OCI-LY1 (cell line): ENCODE data around the gene ITGB3.

Source experiments
- H2AFZ ChIP-seq: fragments of 200-600 bp; sonication (generic), shearing (Covaris generic); 2 replicates; pipeline ENCODE4 v1.6.0; 2014; ENCODE audit warnings: antibody characterized with exemption, mild to moderate bottlenecking, low read length
- H3F3A ChIP-seq: fragments of 200-600 bp; sonication (generic), shearing (Covaris generic); 2 replicates; pipeline ENCODE4 v1.6.0; 2014; ENCODE audit warnings: mild to moderate bottlenecking, antibody characterized with exemption, low read length, moderate library complexity; ENCODE audit not compliant: insufficient read depth
- H3K27ac ChIP-seq: fragments of 200-600 bp; sonication (generic); 2 replicates; pipeline ENCODE4 v1.5.1; 2014; ENCODE audit warnings: low read length, mixed run types, mild to moderate bottlenecking, low read depth; ENCODE audit not compliant: poor library complexity, severe bottlenecking
- H3K27me3 ChIP-seq: fragments of 200-600 bp; sonication (generic); 2 replicates; pipeline ENCODE4 v1.6.0; 2014; ENCODE audit warnings: antibody characterized with exemption, mild to moderate bottlenecking, low read length, moderate library complexity; ENCODE audit not compliant: insufficient read depth
- H3K36me3 ChIP-seq: fragments of 200-600 bp; sonication (generic); 2 replicates; pipeline ENCODE4 v1.6.1; 2014; ENCODE audit warnings: mild to moderate bottlenecking, antibody characterized with exemption, low read length, moderate library complexity, mixed read lengths; ENCODE audit not compliant: insufficient read depth
- H3K4me1 ChIP-seq: fragments of 200-600 bp; sonication (generic); 2 replicates; pipeline ENCODE4 v1.5.1; 2014; ENCODE audit warnings: mild to moderate bottlenecking, low read length, moderate library complexity; ENCODE audit not compliant: insufficient read depth, severe bottlenecking
- H3K4me2 ChIP-seq: fragments of 200-600 bp; sonication (generic), shearing (Covaris generic); 2 replicates; pipeline ENCODE4 v1.6.1; 2014; ENCODE audit warnings: low read length
- H3K4me3 ChIP-seq: fragments of 200-600 bp; sonication (generic); 2 replicates; pipeline ENCODE4 v1.5.1; 2014; ENCODE audit warnings: low read length, low read depth, mild to moderate bottlenecking, mixed read lengths; ENCODE audit not compliant: poor library complexity, severe bottlenecking
- H3K79me2 ChIP-seq: fragments of 200-600 bp; shearing (Covaris generic); 2 replicates; pipeline ENCODE4 v1.6.1; 2016; ENCODE audit warnings: mixed run types, low read length, mixed read lengths; ENCODE audit not compliant: insufficient read depth
- H3K9ac ChIP-seq: fragments of 200-600 bp; sonication (generic), shearing (Covaris generic); 2 replicates; pipeline ENCODE4 v1.6.1; 2014; ENCODE audit warnings: mild to moderate bottlenecking, low read length, mixed read lengths
- H3K9me2 ChIP-seq: fragments of 200-600 bp; sonication (generic), shearing (Covaris generic); 2 replicates; pipeline ENCODE4 v1.6.1; 2014; ENCODE audit warnings: low read depth, mild to moderate bottlenecking, low read length, mixed read lengths
- H3K9me3 ChIP-seq: fragments of 200-600 bp; shearing (Covaris generic); 2 replicates; pipeline ENCODE4 v1.6.1; 2014; ENCODE audit warnings: low read length, mixed read lengths
- H4K20me1 ChIP-seq: fragments of 200-600 bp; sonication (generic), shearing (Covaris generic); 2 replicates; pipeline ENCODE4 v1.6.0; 2016; ENCODE audit warnings: mild to moderate bottlenecking, low read length; ENCODE audit not compliant: insufficient read depth
- CTCF ChIP-seq: fragments of 200-600 bp; sonication (generic), shearing (Covaris generic); IDR thresholded peaks from 2 replicates; pipeline ENCODE4 v1.5.1; 2017; ENCODE audit warnings: mild to moderate bottlenecking, antibody characterized with exemption, low read length, moderate library complexity, mixed read lengths
- EZH2 ChIP-seq: fragments of 200-600 bp; sonication (generic), shearing (Covaris generic); IDR thresholded peaks from 2 replicates; pipeline ENCODE4 v1.8.0; 2017; ENCODE audit warnings: borderline replicate concordance, mixed run types, mild to moderate bottlenecking, antibody characterized with exemption, low read length, moderate library complexity, mixed read lengths

ITGB3 gene

GRCh38 chr17:47251421-47251940 lies 2.1 kb upstream of the ITGB3 start:
- H3K27me3 ChIP-seq = no peaks in the 10 kb centered on the region
- H3K36me3 ChIP-seq = no peaks in the 10 kb centered on the region
- H3K9ac ChIP-seq = no peak overlapping the region
- no peaks in the 10 kb centered on the region for H4K20me1 ChIP-seq
- no peak overlapping the region for H3K4me2 ChIP-seq
- H3F3A ChIP-seq = no peaks in the 10 kb centered on the region
- H3K79me2 ChIP-seq = no peaks in the 10 kb centered on the region
- H3K27ac ChIP-seq = no peak overlapping the region
- H3K4me3 ChIP-seq = no peak overlapping the region
- no peak overlapping the region for H2AFZ ChIP-seq
- TF ChIP-seq CTCF = no peak
- no peak for TF ChIP-seq EZH2
- peaks cover 12% of the 10 kb centered on the region for H3K4me1 ChIP-seq
- H3K9me2 ChIP-seq = no peaks in the 10 kb centered on the region
- no peaks in the 10 kb centered on the region for H3K9me3 ChIP-seq

GRCh38 chr17:47252209-47252608 lies 1.4 kb upstream of the ITGB3 start:
- Histone ChIP-seq H3K4me1 (peaks cover 12% of the 10 kb centered on the region), H3F3A (no peaks in the 10 kb centered on the region), H3K9ac (no peak overlapping the region), H3K4me3 (no peak overlapping the region), H2AFZ (no peak overlapping the region), H3K27me3 (no peaks in the 10 kb centered on the region), H3K79me2 (no peaks in the 10 kb centered on the region), H3K9me2 (no peaks in the 10 kb centered on the region), H3K9me3 (no peaks in the 10 kb centered on the region), H4K20me1 (no peaks in the 10 kb centered on the region), H3K36me3 (no peaks in the 10 kb centered on the region), H3K4me2 (no peak overlapping the region), H3K27ac (no peak overlapping the region)
- TF ChIP-seq EZH2 (no peak), CTCF (no peak)

GRCh38 chr17:47252766-47253512 lies 688 bp upstream of the ITGB3 start:
- no peak overlapping the region for H3K27ac ChIP-seq
- no peaks in the 10 kb centered on the region for H3K9me2 ChIP-seq
- no peaks in the 10 kb centered on the region for H4K20me1 ChIP-seq
- H3K4me1 ChIP-seq = peaks cover 12% of the 10 kb centered on the region
- H3K9me3 ChIP-seq = no peaks in the 10 kb centered on the region
- H3K4me3 ChIP-seq = peak overlapping the region; percentile 69
- H3K79me2 ChIP-seq = no peaks in the 10 kb centered on the region
- peak overlapping the region; percentile 40; the same call in 1 of the 2 replicates for H3K9ac ChIP-seq
- peak overlapping the region; percentile 98 for H3K4me2 ChIP-seq
- H3K27me3 ChIP-seq = no peaks in the 10 kb centered on the region
- H3F3A ChIP-seq = no peaks in the 10 kb centered on the region
- no peak for TF ChIP-seq EZH2
- no peak for TF ChIP-seq CTCF
- no peak overlapping the region for H2AFZ ChIP-seq
- no peaks in the 10 kb centered on the region for H3K36me3 ChIP-seq
